ENCODE measurements around the gene IBA57. TPM values are rescaled to one million over a fixed set of nuclear protein-coding genes. Genes with fewer than 3 reads are reported as not detected.

Gene IBA57
- total RNA-seq, 2 donors from 2014 or later, result 6.8 to 7.7 TPM

DNA sequence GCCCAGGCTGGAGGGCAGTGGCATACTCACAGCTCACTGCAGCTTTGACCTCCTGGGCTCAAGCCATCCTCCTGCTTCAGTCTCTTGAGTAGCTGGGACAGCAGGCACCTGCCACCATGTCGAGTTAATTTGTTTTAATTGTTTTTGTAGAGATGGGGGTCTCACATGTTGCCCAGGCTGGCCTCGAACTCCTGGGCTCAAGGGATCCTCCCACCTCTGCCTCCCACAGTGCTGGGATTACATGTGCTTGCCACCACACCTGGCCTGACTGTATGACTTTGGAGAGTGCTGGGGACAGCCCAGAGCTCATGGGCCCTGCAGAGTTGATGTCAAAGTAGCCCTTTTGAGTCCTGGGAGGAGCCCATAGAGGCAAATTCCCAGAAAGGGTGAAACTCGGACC, 44.1 kb downstream of the IBA57 start:
- no peaks in the 10 kb centered on the region for H3K27me3 ChIP-seq (ENCODE audit: control insufficient read depth, insufficient read depth, low read length, poor library complexity, severe bottlenecking)
- Mint-ChIP-seq H3K36me3 (ENCODE audit: low read depth) (no peaks in the 10 kb centered on the region), H3K4me3 (no peak overlapping the region), H3K4me1 (peaks cover 3% of the 10 kb centered on the region), H3K27ac (no peak overlapping the region), H3K27me3 (ENCODE audit: insufficient read depth) (peaks cover 42% of the 10 kb centered on the region), H3K9me3 (peaks cover 2% of the 10 kb centered on the region)
- H3K27ac ChIP-seq (ENCODE audit: low read depth, low read length), result no peak overlapping the region
- H3K9ac ChIP-seq (ENCODE audit: extremely low read depth, low read length, poor library complexity, severe bottlenecking), result no peak overlapping the region
- peaks cover 5% of the 10 kb centered on the region for H3K4me1 ChIP-seq (ENCODE audit: control insufficient read depth, insufficient read depth, low read length)
- no peaks in the 10 kb centered on the region for H3K9me3 ChIP-seq (ENCODE audit: control insufficient read depth, low read length)
- TF ChIP-seq, protein P1, sequence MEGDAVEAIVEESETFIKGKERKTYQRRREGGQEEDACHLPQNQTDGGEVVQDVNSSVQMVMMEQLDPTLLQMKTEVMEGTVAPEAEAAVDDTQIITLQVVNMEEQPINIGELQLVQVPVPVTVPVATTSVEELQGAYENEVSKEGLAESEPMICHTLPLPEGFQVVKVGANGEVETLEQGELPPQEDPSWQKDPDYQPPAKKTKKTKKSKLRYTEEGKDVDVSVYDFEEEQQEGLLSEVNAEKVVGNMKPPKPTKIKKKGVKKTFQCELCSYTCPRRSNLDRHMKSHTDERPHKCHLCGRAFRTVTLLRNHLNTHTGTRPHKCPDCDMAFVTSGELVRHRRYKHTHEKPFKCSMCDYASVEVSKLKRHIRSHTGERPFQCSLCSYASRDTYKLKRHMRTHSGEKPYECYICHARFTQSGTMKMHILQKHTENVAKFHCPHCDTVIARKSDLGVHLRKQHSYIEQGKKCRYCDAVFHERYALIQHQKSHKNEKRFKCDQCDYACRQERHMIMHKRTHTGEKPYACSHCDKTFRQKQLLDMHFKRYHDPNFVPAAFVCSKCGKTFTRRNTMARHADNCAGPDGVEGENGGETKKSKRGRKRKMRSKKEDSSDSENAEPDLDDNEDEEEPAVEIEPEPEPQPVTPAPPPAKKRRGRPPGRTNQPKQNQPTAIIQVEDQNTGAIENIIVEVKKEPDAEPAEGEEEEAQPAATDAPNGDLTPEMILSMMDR (conservative IDR thresholded peaks at IDR 0.05), result no peak
- no peak for DNase-seq
- 90 to 100% methylated on average over 1 to 3 of the region's 3 CpGs for WGBS, 2 experiments (ENCODE audit: insufficient coverage in 1 of 2, insufficient read length in 1 of 2)
- H3K4me3 ChIP-seq (ENCODE audit: low read length), result no peak overlapping the region
- H3K36me3 ChIP-seq (ENCODE audit: control insufficient read depth, insufficient read depth, low read length), result no peaks in the 10 kb centered on the region

DNA sequence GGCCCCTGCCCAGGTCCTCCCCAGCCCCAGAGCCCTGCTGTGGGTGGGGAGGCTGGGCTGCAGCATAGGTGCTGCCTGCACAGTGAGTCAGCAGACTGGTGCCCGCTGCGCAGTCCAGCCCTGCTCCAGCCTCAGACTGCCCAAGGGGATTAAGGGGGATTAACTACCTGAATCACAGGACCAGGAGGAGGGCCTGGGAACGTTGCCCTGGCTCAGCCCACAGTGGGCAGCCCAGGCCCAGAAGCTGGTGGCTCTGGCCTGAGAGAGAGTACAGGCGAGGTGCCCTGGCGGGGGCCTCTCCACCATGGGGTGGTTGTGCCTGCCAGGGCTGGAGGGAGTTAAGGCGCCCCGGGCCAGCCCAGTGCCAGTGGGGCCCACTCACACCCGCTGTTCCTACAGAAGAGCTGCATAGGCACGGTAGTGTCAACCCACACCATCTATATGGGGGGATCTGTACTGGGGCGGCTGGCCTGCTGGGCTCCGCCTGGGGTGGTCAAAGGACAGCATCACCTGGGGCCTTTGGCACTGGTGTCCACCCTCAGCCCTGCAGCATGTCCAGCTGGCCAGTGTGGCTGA, 44.6 kb downstream of the IBA57 start:
- H3K4me1 ChIP-seq (ENCODE audit: control insufficient read depth, insufficient read depth, low read length), result peaks cover 5% of the 10 kb centered on the region
- H3K36me3 ChIP-seq (ENCODE audit: control insufficient read depth, insufficient read depth, low read length), result no peaks in the 10 kb centered on the region
- TF ChIP-seq, protein P1 (conservative IDR thresholded peaks at IDR 0.05), result no peak
- no peaks in the 10 kb centered on the region for H3K27me3 ChIP-seq (ENCODE audit: control insufficient read depth, insufficient read depth, low read length, poor library complexity, severe bottlenecking)
- H3K36me3 Mint-ChIP-seq (ENCODE audit: low read depth), result no peaks in the 10 kb centered on the region
- no peak for DNase-seq
- no peak overlapping the region for H3K4me3 ChIP-seq (ENCODE audit: low read length)
- H3K9ac ChIP-seq (ENCODE audit: extremely low read depth, low read length, poor library complexity, severe bottlenecking), result no peak overlapping the region
- 80 to 86% methylated on average over 8 to 11 of the region's 11 CpGs for WGBS, 2 experiments (ENCODE audit: insufficient coverage in 1 of 2, insufficient read length in 1 of 2)
- no peaks in the 10 kb centered on the region for H3K9me3 ChIP-seq (ENCODE audit: control insufficient read depth, low read length)
- peaks cover 3% of the 10 kb centered on the region for H3K4me1 Mint-ChIP-seq
- H3K9me3 Mint-ChIP-seq, result peaks cover 2% of the 10 kb centered on the region
- H3K27ac Mint-ChIP-seq, result no peak overlapping the region
- no peak overlapping the region for H3K27ac ChIP-seq (ENCODE audit: low read depth, low read length)
- no peak overlapping the region for H3K4me3 Mint-ChIP-seq
- H3K27me3 Mint-ChIP-seq (ENCODE audit: insufficient read depth), result peaks cover 37% of the 10 kb centered on the region

DNA sequence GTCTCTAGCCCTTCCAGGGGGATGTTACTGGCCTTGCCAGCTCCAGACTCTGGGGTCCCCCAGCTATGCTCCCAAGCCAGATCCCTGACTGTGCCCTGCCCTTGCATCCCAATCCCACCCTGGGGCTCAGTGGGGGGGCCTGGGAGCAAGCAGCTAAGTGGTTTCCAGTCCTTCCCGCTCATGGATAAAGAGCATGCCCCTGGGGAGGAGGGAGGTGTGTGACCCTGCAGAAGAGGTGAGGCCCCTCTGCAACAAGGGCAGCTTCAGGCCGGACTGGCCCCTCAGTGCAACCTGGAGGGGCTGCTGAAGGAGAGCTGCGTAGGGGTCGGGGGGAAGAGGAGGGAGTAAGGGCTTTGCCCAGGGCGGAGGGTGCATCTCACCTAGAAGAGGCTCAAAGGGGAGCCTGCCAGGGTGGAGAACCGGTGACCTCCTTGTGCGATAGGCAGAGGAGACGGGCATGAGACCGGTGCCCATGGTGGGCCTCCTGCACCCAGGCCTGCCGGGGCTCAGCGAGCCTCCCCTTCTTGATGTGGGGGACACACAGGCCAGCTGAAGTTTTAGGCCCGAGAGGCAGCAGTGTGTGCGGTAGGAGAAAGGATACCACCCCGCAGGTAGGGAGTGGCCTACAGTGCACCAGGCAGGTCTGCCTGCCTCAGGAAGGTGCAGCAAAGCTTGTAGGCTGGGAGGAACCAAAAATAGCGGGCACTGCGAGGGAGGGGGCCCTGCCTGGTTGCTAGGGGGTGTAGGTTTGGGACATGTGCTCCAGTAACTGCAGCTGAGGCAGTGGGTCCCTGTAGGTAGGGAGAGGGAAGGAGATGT, 45.3 kb downstream of the IBA57 start:
- Mint-ChIP-seq H3K27ac (no peak overlapping the region), H3K4me3 (no peak overlapping the region), H3K27me3 (ENCODE audit: insufficient read depth) (peaks cover 32% of the 10 kb centered on the region), H3K36me3 (ENCODE audit: low read depth) (peaks cover under 1% of the 10 kb centered on the region), H3K4me1 (peaks cover 3% of the 10 kb centered on the region), H3K9me3 (peaks cover 2% of the 10 kb centered on the region)
- TF ChIP-seq, protein P1 (conservative IDR thresholded peaks at IDR 0.05), result no peak
- no peak for DNase-seq
- Histone ChIP-seq H3K27me3 (ENCODE audit: control insufficient read depth, insufficient read depth, low read length, poor library complexity, severe bottlenecking) (no peaks in the 10 kb centered on the region), H3K27ac (ENCODE audit: low read depth, low read length) (no peak overlapping the region), H3K9ac (ENCODE audit: extremely low read depth, low read length, poor library complexity, severe bottlenecking) (no peak overlapping the region), H3K4me1 (ENCODE audit: control insufficient read depth, insufficient read depth, low read length) (peaks cover 5% of the 10 kb centered on the region), H3K4me3 (ENCODE audit: low read length) (no peak overlapping the region), H3K9me3 (ENCODE audit: control insufficient read depth, low read length) (no peaks in the 10 kb centered on the region), H3K36me3 (ENCODE audit: control insufficient read depth, insufficient read depth, low read length) (no peaks in the 10 kb centered on the region)
- 86 to 89% methylated on average over 11 to 15 of the region's 16 CpGs for WGBS, 2 experiments (ENCODE audit: insufficient coverage in 1 of 2, insufficient read length in 1 of 2)
